ENCODE data around the gene DNAH6.

Gene DNAH6

DNA sequence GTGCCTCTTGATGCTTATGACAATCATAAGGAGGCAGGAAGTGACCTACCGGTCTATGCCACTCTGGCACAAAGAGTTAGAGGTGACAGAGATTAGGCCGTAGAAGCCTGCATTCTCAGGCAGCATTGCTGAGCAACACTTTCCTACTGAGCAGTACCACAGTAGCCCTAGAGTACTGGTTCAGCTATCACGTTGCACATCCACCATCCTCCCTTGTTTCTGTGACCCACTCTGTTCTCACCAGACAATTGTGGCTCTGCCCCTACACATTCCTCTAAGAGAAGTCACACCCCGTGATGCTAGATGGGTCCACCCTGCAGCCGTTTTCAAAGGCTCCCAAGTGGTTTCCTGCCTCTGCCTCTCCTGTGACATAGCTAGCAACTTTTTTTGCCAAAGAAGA, 34.6 kb upstream of the DNAH6 start:
- Histone ChIP-seq H3K4me3 (ENCODE audit: insufficient read length, low read depth) (no peak overlapping the region), H3K36me3 (ENCODE audit: insufficient read depth, insufficient read length, low read length) (no peaks in the 10 kb centered on the region), H3K9ac (ENCODE audit: insufficient read length, low read depth) (no peak overlapping the region), H3K4me1 (ENCODE audit: insufficient read depth, insufficient read length) (no peaks in the 10 kb centered on the region), H3K9me3 (ENCODE audit: insufficient read depth, low read length) (peaks cover 17% of the 10 kb centered on the region; the same call in 1 of the 2 replicates), H3K27me3 (ENCODE audit: insufficient read depth, insufficient read length) (no peaks in the 10 kb centered on the region)
- no peak for DNase-seq (ENCODE audit: low read depth, low spot score)
- no peak for TF ChIP-seq SUZ12 (IDR thresholded peaks at IDR 0.05; ENCODE audit: extremely low read depth, insufficient read depth, insufficient read length)

DNA sequence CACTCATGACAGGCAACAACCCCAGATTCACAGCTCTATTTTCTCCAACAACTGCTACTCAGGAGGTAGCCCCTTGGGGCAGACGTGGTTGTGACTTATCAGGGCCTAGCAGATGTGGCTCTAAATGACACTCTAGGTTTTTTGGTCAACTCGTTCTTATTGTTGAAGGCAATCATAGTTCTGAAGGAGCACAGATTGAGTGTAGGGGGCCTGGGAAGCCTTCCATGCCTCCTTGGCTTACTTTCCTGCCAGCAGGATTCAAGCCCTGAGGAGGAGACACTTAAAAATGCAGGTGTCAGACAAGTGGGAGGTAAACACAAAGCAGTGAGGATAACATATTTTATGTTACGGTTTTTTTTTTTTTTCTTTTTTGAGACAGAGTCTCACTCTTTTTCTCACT, 33.7 kb upstream of the DNAH6 start:
- Histone ChIP-seq H3K36me3 (ENCODE audit: insufficient read depth, insufficient read length, low read length) (no peaks in the 10 kb centered on the region), H3K9ac (ENCODE audit: insufficient read length, low read depth) (no peak overlapping the region), H3K4me1 (ENCODE audit: insufficient read depth, insufficient read length) (no peaks in the 10 kb centered on the region), H3K4me3 (ENCODE audit: insufficient read length, low read depth) (no peak overlapping the region), H3K27me3 (ENCODE audit: insufficient read depth, insufficient read length) (no peaks in the 10 kb centered on the region), H3K9me3 (ENCODE audit: insufficient read depth, low read length) (peaks cover 8% of the 10 kb centered on the region; the same call in 1 of the 2 replicates)
- DNase-seq (ENCODE audit: low read depth, low spot score) = no peak
- TF ChIP-seq YY1 (IDR thresholded peaks at IDR 0.05; ENCODE audit: insufficient read depth, insufficient read length) (no peak), ZNF274 (IDR thresholded peaks at IDR 0.05; ENCODE audit: low read depth, low read length) (no peak), SUZ12 (IDR thresholded peaks at IDR 0.05; ENCODE audit: extremely low read depth, insufficient read depth, insufficient read length) (no peak)

DNA sequence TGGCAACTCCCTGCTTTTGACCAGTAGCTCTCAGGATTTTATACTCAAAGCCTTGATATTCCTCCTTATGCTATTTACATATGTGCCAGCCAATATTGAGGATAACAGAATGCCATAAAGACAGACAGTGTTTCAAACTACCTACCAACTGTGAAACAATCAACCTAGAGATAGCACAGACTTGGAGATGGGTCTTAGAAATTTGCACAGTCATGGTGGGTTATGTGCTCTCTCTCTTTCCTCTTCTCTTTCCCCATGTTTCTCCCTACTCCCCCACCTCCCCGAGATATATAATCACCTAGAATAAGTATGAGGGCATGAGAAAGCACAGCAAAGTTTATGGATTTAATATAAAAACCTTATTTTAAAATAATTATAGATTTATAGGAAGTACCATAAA, 33.0 kb upstream of the DNAH6 start:
- H3K9me3 ChIP-seq (ENCODE audit: insufficient read depth, low read length) = 0 out of 2 replicates have a peak, but pooled peaks cover under 1% of the 10 kb centered on the region
- TF ChIP-seq ZNF274 (IDR thresholded peaks at IDR 0.05; ENCODE audit: low read depth, low read length) (no peak), YY1 (IDR thresholded peaks at IDR 0.05; ENCODE audit: insufficient read depth, insufficient read length) (no peak)

DNA sequence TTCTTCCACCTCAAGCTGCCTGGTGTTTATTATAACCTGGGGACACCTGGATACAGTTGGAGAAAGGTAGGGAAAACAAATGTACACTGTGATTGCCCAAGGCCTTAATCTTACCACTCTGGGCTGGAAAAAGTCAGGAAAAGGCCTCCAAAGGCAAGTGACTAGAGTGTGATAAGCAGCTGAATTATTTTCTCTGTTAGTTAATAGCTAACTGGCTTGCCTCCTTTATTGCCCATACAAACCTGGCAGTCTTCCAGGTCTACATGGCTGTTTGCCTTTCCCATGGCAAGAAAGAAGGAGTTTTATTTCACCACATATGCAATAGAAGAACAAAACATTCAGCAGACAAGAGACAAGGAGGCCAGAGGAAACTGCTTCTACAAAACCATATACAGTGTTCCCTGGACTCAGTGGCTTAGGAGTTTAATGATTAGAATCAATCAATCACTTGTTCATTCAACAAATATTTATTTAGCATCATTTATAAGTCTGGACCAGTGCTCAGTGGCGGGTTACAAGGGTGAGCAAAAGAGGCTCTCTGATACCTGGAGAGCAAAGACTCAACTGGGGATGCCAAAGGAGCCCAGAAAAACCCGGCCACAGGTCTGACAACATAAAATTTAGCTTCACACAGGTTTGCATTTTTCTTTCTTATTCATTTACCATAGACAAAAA, 29.7 kb upstream of the DNAH6 start:
- Histone ChIP-seq H3K4me1 (ENCODE audit: insufficient read depth, insufficient read length) (no peaks in the 10 kb centered on the region), H3K4me3 (ENCODE audit: insufficient read length, low read depth) (no peak overlapping the region), H3K9ac (ENCODE audit: insufficient read length, low read depth) (no peak overlapping the region), H3K27me3 (ENCODE audit: insufficient read depth, insufficient read length) (no peaks in the 10 kb centered on the region), H3K36me3 (ENCODE audit: insufficient read depth, insufficient read length, low read length) (no peaks in the 10 kb centered on the region), H3K9me3 (ENCODE audit: insufficient read depth, low read length) (no peaks in the 10 kb centered on the region)
- TF ChIP-seq ZNF274 (IDR thresholded peaks at IDR 0.05; ENCODE audit: low read depth, low read length) = no peak
- TF ChIP-seq YY1 (IDR thresholded peaks at IDR 0.05; ENCODE audit: insufficient read depth, insufficient read length) = no peak
- no peak for TF ChIP-seq SUZ12 (IDR thresholded peaks at IDR 0.05; ENCODE audit: extremely low read depth, insufficient read depth, insufficient read length)
- no peak for DNase-seq (ENCODE audit: low read depth, low spot score)

More for the DNA sequence above, 33.0 kb upstream of the DNAH6 start:
- no peak for DNase-seq (ENCODE audit: low read depth, low spot score)
- H3K36me3 ChIP-seq (ENCODE audit: insufficient read depth, insufficient read length, low read length) = no peaks in the 10 kb centered on the region
- H3K4me3 ChIP-seq (ENCODE audit: insufficient read length, low read depth) = no peak overlapping the region
- H3K9ac ChIP-seq (ENCODE audit: insufficient read length, low read depth) = no peak overlapping the region
- H3K27me3 ChIP-seq (ENCODE audit: insufficient read depth, insufficient read length) = no peaks in the 10 kb centered on the region
- H3K4me1 ChIP-seq (ENCODE audit: insufficient read depth, insufficient read length) = no peaks in the 10 kb centered on the region

DNA sequence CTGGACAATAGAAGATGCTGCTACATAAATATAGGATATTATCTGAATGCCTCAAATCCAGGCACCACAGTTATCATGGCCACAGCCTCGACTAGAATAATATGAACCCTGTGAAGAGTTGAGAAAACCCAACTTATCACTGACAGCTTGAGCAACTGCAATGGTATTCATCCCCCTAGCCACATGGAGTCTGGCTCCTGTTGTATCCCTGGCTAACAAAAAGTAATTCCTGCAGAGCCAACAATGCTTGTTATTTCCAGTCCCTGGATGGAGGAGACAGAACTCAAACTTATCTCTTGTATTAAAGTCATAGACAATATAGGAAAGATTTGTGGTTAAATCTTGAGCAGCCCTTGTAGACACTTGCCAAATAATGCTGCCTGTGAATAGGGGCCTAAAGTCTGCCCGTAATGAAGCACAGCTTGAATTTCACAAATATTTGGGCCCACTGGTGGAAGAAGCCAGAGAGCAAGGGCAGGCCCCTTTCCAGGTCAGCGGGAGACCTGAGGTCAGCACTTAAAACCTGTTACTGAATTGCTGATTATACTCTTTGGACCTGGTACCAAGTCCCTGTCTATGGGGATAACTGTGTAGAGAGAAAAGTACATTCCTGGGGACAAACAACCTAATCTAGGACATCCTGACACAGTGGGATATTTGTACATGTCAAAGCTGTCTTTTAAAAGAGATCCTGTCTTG, 28.9 kb upstream of the DNAH6 start:
- no peaks in the 10 kb centered on the region for H3K9me3 ChIP-seq (ENCODE audit: insufficient read depth, low read length)
- no peak overlapping the region for H3K9ac ChIP-seq (ENCODE audit: insufficient read length, low read depth)
- H3K27me3 ChIP-seq (ENCODE audit: insufficient read depth, insufficient read length) = no peaks in the 10 kb centered on the region
- no peak for DNase-seq (ENCODE audit: low read depth, low spot score)
- no peaks in the 10 kb centered on the region for H3K4me1 ChIP-seq (ENCODE audit: insufficient read depth, insufficient read length)
- no peak overlapping the region for H3K4me3 ChIP-seq (ENCODE audit: insufficient read length, low read depth)
- no peak for TF ChIP-seq YY1 (IDR thresholded peaks at IDR 0.05; ENCODE audit: insufficient read depth, insufficient read length)
- H3K36me3 ChIP-seq (ENCODE audit: insufficient read depth, insufficient read length, low read length) = no peaks in the 10 kb centered on the region

DNA sequence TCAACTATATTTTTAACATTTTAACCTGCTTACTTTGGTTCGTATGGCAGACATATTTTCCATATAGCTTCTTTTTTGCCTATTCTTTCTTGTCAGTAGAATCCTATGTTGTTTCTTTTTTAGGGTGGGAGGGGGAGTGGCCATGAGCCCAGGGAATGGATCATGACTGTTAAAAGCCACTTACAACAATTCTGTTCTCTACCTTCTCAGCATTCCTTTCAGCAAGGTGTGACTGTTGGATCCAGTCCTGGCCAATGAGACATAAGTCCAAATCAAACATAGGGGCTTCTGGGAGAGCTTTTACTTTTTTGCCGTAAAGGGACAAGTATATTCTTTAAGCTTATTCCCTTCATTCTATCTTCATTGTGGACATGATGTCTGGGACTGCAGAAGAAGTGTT, 25.0 kb upstream of the DNAH6 start:
- Histone ChIP-seq H3K27me3 (ENCODE audit: insufficient read depth, insufficient read length) (no peaks in the 10 kb centered on the region), H3K36me3 (ENCODE audit: insufficient read depth, insufficient read length, low read length) (no peaks in the 10 kb centered on the region), H3K4me3 (ENCODE audit: insufficient read length, low read depth) (no peak overlapping the region), H3K9ac (ENCODE audit: insufficient read length, low read depth) (no peak overlapping the region), H3K4me1 (ENCODE audit: insufficient read depth, insufficient read length) (no peaks in the 10 kb centered on the region), H3K9me3 (ENCODE audit: insufficient read depth, low read length) (no peaks in the 10 kb centered on the region)
- no peak for TF ChIP-seq YY1 (IDR thresholded peaks at IDR 0.05; ENCODE audit: insufficient read depth, insufficient read length)
- TF ChIP-seq ZNF274 (IDR thresholded peaks at IDR 0.05; ENCODE audit: low read depth, low read length) = no peak
- no peak for TF ChIP-seq SUZ12 (IDR thresholded peaks at IDR 0.05; ENCODE audit: extremely low read depth, insufficient read depth, insufficient read length)
- DNase-seq (ENCODE audit: low read depth, low spot score) = no peak

DNA sequence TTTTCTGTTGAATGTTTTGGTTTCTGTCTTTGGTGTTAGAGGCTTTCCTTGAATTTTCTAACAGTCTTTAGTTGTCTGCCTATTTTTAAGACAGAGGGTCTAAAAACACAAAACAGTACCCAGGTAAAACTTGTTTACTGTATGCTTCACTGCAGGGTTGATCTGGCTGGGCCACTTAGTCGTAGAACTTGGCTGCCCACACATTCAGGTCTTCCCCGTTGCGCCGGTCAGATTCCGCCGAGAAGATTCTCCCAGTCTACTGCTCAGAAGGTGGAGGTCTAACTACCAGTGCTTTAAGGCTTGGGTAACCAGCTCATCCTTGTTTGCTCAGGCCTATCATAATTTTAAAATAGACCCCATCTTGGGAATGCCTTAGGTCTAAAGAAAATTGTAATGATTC, 24.6 kb upstream of the DNAH6 start:
- no peaks in the 10 kb centered on the region for H3K4me1 ChIP-seq (ENCODE audit: insufficient read depth, insufficient read length)
- no peak overlapping the region for H3K9ac ChIP-seq (ENCODE audit: insufficient read length, low read depth)
- no peak overlapping the region for H3K4me3 ChIP-seq (ENCODE audit: insufficient read length, low read depth)
- no peak for DNase-seq (ENCODE audit: low read depth, low spot score)
- H3K27me3 ChIP-seq (ENCODE audit: insufficient read depth, insufficient read length) = no peaks in the 10 kb centered on the region
- no peak for TF ChIP-seq ZNF274 (IDR thresholded peaks at IDR 0.05; ENCODE audit: low read depth, low read length)
- no peak for TF ChIP-seq YY1 (IDR thresholded peaks at IDR 0.05; ENCODE audit: insufficient read depth, insufficient read length)
- TF ChIP-seq SUZ12 (IDR thresholded peaks at IDR 0.05; ENCODE audit: extremely low read depth, insufficient read depth, insufficient read length) = no peak
- H3K36me3 ChIP-seq (ENCODE audit: insufficient read depth, insufficient read length, low read length) = no peaks in the 10 kb centered on the region
- no peaks in the 10 kb centered on the region for H3K9me3 ChIP-seq (ENCODE audit: insufficient read depth, low read length)

All from NT2/D1 (cell line).